Endothelial cell of umbilical vein (primary cell): ENCODE results near the gene CNMD. TPM values are rescaled to one million over a fixed set of nuclear protein-coding genes. Genes with fewer than 3 reads are reported as not detected.

Experiments used
- BruUV-seq: library from RNA; stranded (reverse); fragments of 400-500 nt; replicated peaks from 2 replicates; lab custom pipeline; 2021; lab: Mats Ljungman, UMichigan
- CTCF ChIA-PET: fragments of 300-600, 350-600 bp; sonication (Branson Sonifier 250); formaldehyde crosslinking; loops from one replicate; lab custom pipeline; 2021; ENCODE audit warnings: antibody characterized with exemption, inconsistent platforms; lab: Charles Lee
- POLR2A ChIA-PET: fragments of 300-600, 350-600 bp; sonication (Branson Sonifier 250); formaldehyde crosslinking; loops from one replicate; lab custom pipeline; 2021; ENCODE audit warnings: antibody characterized with exemption, inconsistent platforms; lab: Charles Lee
- DNase-seq: peaks from one replicate; pipeline ENCODE4 v3.0.0-alpha.2; 2011; ENCODE audit warnings: low read depth, low spot score
- FAIRE-seq: peaks from 2 replicates; lab custom pipeline; 2011; peaks lifted over from hg19 to GRCh38; lab: Jason Lieb, UNC
- H2AFZ ChIP-seq: 2 replicates; pipeline ENCODE4 v1.6.0; 2012; ENCODE audit warnings: low read depth, low read length, control low read depth, inconsistent platforms
- H3K27ac ChIP-seq: 2 replicates; pipeline ENCODE4 v1.5.1; 2011; ENCODE audit warnings: low read depth, mild to moderate bottlenecking, control low read depth, low read length, moderate library complexity; ENCODE audit not compliant: insufficient read depth
- H3K27me3 ChIP-seq, 2 experiments: 2 replicates each; pipeline versions ENCODE4 v1.6.0 to v1.6.1; 2011; ENCODE audit warnings: low read length in 2 of 2, mixed read lengths in 1 of 2; ENCODE audit not compliant: control insufficient read depth in 2 of 2, insufficient read depth in 2 of 2
- H3K36me3 ChIP-seq, 2 experiments: 2 replicates in 1 of 2; 3 replicates in 1 of 2; pipeline ENCODE4 v1.5.1; 2011; ENCODE audit warnings: low read length in 2 of 2, mild to moderate bottlenecking in 1 of 2, moderate library complexity in 1 of 2; ENCODE audit not compliant: control insufficient read depth in 2 of 2, insufficient read depth in 2 of 2; ENCODE audit errors: extremely low read depth in 1 of 2
- H3K4me1 ChIP-seq: 3 replicates; pipeline ENCODE4 v1.5.1; 2011; ENCODE audit warnings: mild to moderate bottlenecking, low read length; ENCODE audit not compliant: control insufficient read depth, insufficient read depth; ENCODE audit errors: extremely low read depth
- H3K4me2 ChIP-seq: 2 replicates; pipeline ENCODE4 v1.6.1; 2011; ENCODE audit warnings: low read length, control low read depth, mixed read lengths; ENCODE audit not compliant: insufficient read depth
- H3K4me3 ChIP-seq, 3 experiments: fragments of 200-600 bp in 1 of 3; sonication (generic), shearing (Covaris generic) in 1 of 3; replicated peaks in 1 of 3; 2 replicates each; pipeline ENCODE4 v1.5.1; 2011 to 2016; ENCODE audit warnings: control low read depth in 3 of 3, low read length in 3 of 3, mild to moderate bottlenecking in 2 of 3, inconsistent platforms in 1 of 3, low read depth in 1 of 3, moderate library complexity in 1 of 3; ENCODE audit not compliant: insufficient read depth in 1 of 3
- H3K79me2 ChIP-seq: 2 replicates; pipeline ENCODE4 v1.6.0; 2012; ENCODE audit warnings: low read length, inconsistent platforms; ENCODE audit not compliant: control insufficient read depth, insufficient read depth
- H3K9ac ChIP-seq: replicated peaks from 2 replicates; pipeline ENCODE3; 2011; ENCODE audit warnings: low read length, control low read depth; ENCODE audit not compliant: insufficient read depth; ENCODE audit errors: extremely low read depth
- H3K9me1 ChIP-seq: replicated peaks from 3 replicates; pipeline ENCODE4 v1.6.0; 2011; ENCODE audit warnings: mild to moderate bottlenecking, low read length; ENCODE audit not compliant: control insufficient read depth, insufficient read depth; ENCODE audit errors: extremely low read depth
- H3K9me3 ChIP-seq: replicated peaks from 2 replicates; pipeline ENCODE4 v1.5.1; 2012; ENCODE audit warnings: low read length, inconsistent platforms; ENCODE audit not compliant: control insufficient read depth, insufficient read depth
- H4K20me1 ChIP-seq: replicated peaks from 2 replicates; pipeline ENCODE3; 2011; ENCODE audit warnings: mild to moderate bottlenecking, low read length; ENCODE audit not compliant: control insufficient read depth, insufficient read depth; ENCODE audit errors: extremely low read depth
- CTCF ChIP-seq, 2 donors: IDR thresholded peaks; 1 replicate in 1 of 2; 2 replicates in 1 of 2; pipeline ENCODE4 v1.5.1; 2011; ENCODE audit warnings: low read length in 2 of 2, mild to moderate bottlenecking in 2 of 2, moderate library complexity in 2 of 2, control low read depth in 1 of 2, inconsistent platforms in 1 of 2, low read depth in 1 of 2; ENCODE audit not compliant: insufficient read depth in 1 of 2; ENCODE audit errors: extremely low read depth in 1 of 2
- EZH2 ChIP-seq: IDR thresholded peaks from 2 replicates; pipeline ENCODE4 v1.6.1; 2012; ENCODE audit warnings: borderline replicate concordance, low read depth, mild to moderate bottlenecking, moderate library complexity, low read length, inconsistent platforms; ENCODE audit not compliant: severe bottlenecking
- FOS ChIP-seq: IDR thresholded peaks from 2 replicates; pipeline ENCODE4 v1.6.1; 2011; ENCODE audit warnings: mild to moderate bottlenecking, low read length, moderate library complexity, borderline replicate concordance; ENCODE audit not compliant: insufficient read depth
- GATA2 ChIP-seq: IDR thresholded peaks from 2 replicates; pipeline ENCODE4 v1.7.0; 2011; ENCODE audit warnings: low read depth, mild to moderate bottlenecking, moderate library complexity, mixed read lengths, low read length; ENCODE audit not compliant: insufficient read length, insufficient read depth
- JUN ChIP-seq: IDR thresholded peaks from 2 replicates; pipeline ENCODE4 v1.6.1; 2011; ENCODE audit warnings: borderline replicate concordance, low read depth; ENCODE audit not compliant: insufficient read length, insufficient read depth
- MAX ChIP-seq: IDR thresholded peaks from 2 replicates; pipeline ENCODE4 v1.6.1; 2011; ENCODE audit not compliant: insufficient read depth, insufficient read length
- MYC ChIP-seq: IDR thresholded peaks from one replicate; pipeline ENCODE4 v1.6.1; 2011; ENCODE audit warnings: mild to moderate bottlenecking, low read depth, low read length
- POLR2A ChIP-seq: IDR thresholded peaks from 2 replicates; pipeline ENCODE4 v1.6.1; 2012; ENCODE audit warnings: low read depth, mild to moderate bottlenecking, control low read depth, low read length
- POLR2AphosphoS5 ChIP-seq: IDR thresholded peaks from 2 replicates; pipeline ENCODE4 v1.6.1; 2012; ENCODE audit warnings: low read depth, mild to moderate bottlenecking, control low read depth, low read length, moderate library complexity; ENCODE audit not compliant: insufficient read depth
- dilution Hi-C: fragments of 300-500 bp; cut with MboI; formaldehyde crosslinking; loops from one replicate; pipeline ENCODE4 v1.15.0; 2019; ENCODE audit warnings: low sequenced_read_pairs; ENCODE audit not compliant: extremely low pct_ligation_motif_present
- intact Hi-C: fragments of 100-400 bp; cut with micrococcal nuclease; formaldehyde crosslinking; loops from one replicate; pipeline ENCODE4 v1.10.0; 2022
- polyA plus RNA-seq, 4 experiments: library from polyadenylated mRNA; depleted of rRNA in 3 of 4; stranded (reverse) in 3 of 4; unstranded in 1 of 4; fragments of >200 nt; gene quantifications; 2 replicates each; pipeline versions ENCODE4 v1.2.1 to v1.2.3, GENCODE V29; 2011 to 2012; ENCODE audit warnings: missing spikeins in 1 of 4
- total RNA-seq: library from RNA; stranded (reverse); gene quantifications from 2 replicates; pipeline ENCODE4 v1.2.3, GENCODE V29; 2021

The CNMD gene
- total and polyA plus RNA-seq, 2 donors (not counting 3 experiments of a cell fraction or from before 2014, with no cell fraction given), result not detected

GRCh38 chr13:52785739-52786138 lies 46.1 kb upstream of the CNMD start:
- Histone ChIP-seq H3K9me1 (no peaks in the 10 kb centered on the region), H3K36me3 (no peaks in the 10 kb centered on the region), H3K9me3 (no peaks in the 10 kb centered on the region), H2AFZ (no peak overlapping the region), H3K79me2 (no peaks in the 10 kb centered on the region), H3K27ac (no peak overlapping the region), H4K20me1 (no peaks in the 10 kb centered on the region), H3K4me1 (no peaks in the 10 kb centered on the region), H3K9ac (no peak overlapping the region), H3K27me3 (no peaks in the 10 kb centered on the region), H3K4me2 (no peak overlapping the region), H3K4me3 (no peak overlapping the region)
- BruUV-seq, result no TSS peak
- FAIRE-seq (no peak), DNase-seq (no peak)
- intact Hi-C loops, result no loop called here
- dilution Hi-C loops, result no loop called here
- no peak for TF ChIP-seq POLR2A
- TF ChIP-seq MAX, result no peak
- no peak for TF ChIP-seq CTCF (IDR thresholded peaks at IDR 0.05; ENCODE audit: extremely low read depth in 1 of 2, insufficient read depth in 1 of 2, low read depth in 1 of 2, low read length in 2 of 2)
- TF ChIP-seq POLR2AphosphoS5, result no peak
- no peak for TF ChIP-seq GATA2
- no peak for TF ChIP-seq MYC
- TF ChIP-seq JUN, result no peak
- TF ChIP-seq EZH2, result no peak
- TF ChIP-seq FOS, result no peak
- CTCF ChIA-PET, result interaction anchor here (1.0 kb wide), 1 partner anchor 120 kb away, joined by 3 read pairs; no protein-coding TSS in a partner anchor
- POLR2A ChIA-PET, result no interaction called here
